ENCODE measurements around the gene SIDT1. TPM values are rescaled to one million over a fixed set of nuclear protein-coding genes. Genes with fewer than 3 reads are reported as not detected.
A peak's percentile ranks its signal among the peaks of the same experiment; 100 is the strongest.

SIDT1 gene
- polyA plus RNA-seq, 10 donors = 0.81 to 3.5 (median 2.1) TPM

DNA sequence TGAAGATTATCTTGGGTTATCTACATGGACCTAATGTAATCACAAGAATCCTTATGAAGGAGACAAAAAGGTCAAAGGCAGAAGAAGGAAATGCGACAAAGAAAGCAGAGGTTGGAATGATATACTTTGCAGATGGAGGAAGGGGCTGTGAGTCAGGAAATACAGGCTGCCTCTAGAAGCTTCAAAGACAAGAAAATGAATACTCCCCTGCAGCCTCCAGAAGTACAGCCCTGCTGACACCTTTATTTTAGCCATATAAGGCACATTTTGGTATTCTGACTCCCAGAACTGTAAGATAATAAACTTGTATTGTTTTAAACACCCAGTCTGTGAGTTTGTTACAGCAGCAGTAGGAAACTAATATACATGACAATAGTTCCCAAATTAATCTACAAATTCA is 58.6 kb downstream of the SIDT1 start:
- DNase-seq = no peak

GRCh38 chr3:113594066-113594465 is 61.7 kb downstream of the SIDT1 start:
- DNase-seq = no peak

DNA sequence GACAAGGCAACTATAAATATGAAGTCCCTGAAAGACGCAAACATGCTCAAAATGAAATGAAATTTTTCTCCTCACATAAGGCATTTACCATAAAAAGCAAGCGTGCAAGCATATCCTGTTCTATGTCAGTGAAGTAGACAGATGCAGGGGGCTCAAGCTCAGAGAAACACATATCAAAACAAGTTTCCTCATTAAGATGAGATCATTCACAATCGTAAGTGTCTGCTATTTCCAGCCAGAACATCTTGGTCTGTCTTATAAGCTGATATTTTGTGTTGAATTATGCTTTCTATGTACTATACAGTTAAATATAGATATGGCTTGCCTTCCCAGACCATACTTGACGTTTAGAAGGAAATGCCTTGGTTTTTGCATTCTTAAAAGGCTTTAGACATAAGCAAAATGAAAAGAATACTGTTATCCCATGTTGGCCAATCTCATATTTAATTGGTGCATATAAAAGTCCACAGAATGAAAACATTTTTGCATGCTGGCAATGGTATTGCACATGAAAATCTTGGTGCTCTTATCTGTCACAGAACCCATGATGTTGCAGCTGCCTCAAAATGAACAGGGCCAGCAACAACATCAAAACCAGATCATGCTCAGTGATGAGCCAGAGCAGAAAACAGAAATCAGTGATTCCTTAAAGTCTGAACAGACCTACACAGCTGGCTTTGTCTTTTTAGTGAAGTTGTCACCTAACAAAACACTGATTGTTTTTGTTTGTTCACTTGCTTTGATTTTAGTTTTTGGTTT is 65.4 kb downstream of the SIDT1 start:
- DNase-seq = no peak

- DNase-seq = peak in 2 of 3 donors; percentile 32 to 58
Observed at GRCh38 chr3:113600418-113601182, 68.2 kb downstream of the SIDT1 start.

GRCh38 chr3:113601240-113601639 is 68.9 kb downstream of the SIDT1 start:
- no peak for DNase-seq

GRCh38 chr3:113602256-113602655 is 69.9 kb downstream of the SIDT1 start:
- no peak for DNase-seq

- no peak for DNase-seq
Observed at GRCh38 chr3:113602836-113603235, 70.5 kb downstream of the SIDT1 start.

- DNase-seq = no peak
Observed at GRCh38 chr3:113606539-113607218, 74.3 kb downstream of the SIDT1 start.

- no peak for DNase-seq
Observed at GRCh38 chr3:113607219-113607596, 74.9 kb downstream of the SIDT1 start.

DNA sequence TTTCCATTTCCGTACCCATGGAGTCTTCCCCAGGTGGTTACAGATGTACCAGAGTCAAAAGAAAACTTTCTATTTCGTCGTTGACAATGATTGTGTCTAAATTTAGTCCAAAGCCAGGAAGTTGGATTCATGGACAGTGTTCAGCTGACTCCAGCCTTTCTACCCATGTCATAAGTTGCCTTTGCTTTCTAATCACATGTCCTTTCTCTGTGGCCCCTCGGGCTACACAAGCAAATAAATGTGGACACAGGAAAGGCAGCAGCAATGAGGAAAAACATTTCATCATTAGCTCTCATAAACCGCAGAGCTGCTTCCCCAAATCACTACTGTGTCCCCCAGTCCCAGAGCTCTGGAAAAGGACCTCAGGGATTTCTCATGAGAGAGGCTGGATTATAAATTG is 82.0 kb downstream of the SIDT1 start:
- DNase-seq = peak in 2 of 3 donors; percentile 20 to 52

- peak in 1 of 3 donors; percentile 20 for DNase-seq
Observed at GRCh38 chr3:113615976-113616375, 83.6 kb downstream of the SIDT1 start.

GRCh38 chr3:113617726-113618125 is 85.4 kb downstream of the SIDT1 start:
- DNase-seq = no peak

- no peak for DNase-seq
Observed at GRCh38 chr3:113620091-113620490, 87.7 kb downstream of the SIDT1 start.

GRCh38 chr3:113623324-113623723 is 91.0 kb downstream of the SIDT1 start:
- DNase-seq = peak in 1 of 3 donors; percentile 41

DNA sequence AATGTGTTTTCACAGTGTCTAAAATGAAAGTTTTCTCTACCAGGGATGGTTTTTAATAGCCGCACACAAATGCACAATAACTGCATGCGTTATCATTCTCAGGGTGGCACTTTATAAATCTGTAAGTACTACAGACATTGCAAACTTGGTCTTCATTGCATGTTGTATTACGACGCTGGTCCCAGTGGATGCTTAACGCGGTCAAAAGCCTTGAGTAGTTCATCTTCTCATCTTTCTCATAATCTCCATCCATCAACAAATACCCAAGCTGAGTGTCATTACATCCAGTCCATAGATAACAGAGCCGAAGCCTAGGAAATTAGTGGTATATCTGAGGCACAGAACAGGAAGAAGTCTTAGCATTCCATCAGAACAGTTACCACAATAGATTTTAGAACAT is 91.5 kb downstream of the SIDT1 start:
- no peak for DNase-seq

DNA sequence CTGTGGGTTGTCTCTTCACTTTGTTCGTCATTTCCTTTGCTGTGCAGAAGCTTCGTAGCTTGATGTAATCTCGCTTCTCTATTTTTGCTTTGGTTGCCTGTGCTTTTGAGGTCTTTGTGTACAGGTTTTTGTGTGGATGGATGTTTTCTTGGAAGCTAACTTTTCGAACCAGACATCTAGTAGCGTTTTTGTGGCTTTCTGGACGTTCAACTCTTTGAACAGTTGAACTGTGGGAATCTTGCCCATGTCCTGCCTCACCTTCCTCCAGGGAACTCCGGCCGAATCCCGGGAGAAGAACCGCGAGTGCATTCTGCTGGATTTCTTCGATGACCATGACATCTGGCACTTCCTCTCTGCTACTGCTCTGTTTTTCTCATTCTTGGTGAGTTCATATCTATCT is 93.5 kb downstream of the SIDT1 start:
- peak in 1 of 3 donors; percentile 58 for DNase-seq

DNA sequence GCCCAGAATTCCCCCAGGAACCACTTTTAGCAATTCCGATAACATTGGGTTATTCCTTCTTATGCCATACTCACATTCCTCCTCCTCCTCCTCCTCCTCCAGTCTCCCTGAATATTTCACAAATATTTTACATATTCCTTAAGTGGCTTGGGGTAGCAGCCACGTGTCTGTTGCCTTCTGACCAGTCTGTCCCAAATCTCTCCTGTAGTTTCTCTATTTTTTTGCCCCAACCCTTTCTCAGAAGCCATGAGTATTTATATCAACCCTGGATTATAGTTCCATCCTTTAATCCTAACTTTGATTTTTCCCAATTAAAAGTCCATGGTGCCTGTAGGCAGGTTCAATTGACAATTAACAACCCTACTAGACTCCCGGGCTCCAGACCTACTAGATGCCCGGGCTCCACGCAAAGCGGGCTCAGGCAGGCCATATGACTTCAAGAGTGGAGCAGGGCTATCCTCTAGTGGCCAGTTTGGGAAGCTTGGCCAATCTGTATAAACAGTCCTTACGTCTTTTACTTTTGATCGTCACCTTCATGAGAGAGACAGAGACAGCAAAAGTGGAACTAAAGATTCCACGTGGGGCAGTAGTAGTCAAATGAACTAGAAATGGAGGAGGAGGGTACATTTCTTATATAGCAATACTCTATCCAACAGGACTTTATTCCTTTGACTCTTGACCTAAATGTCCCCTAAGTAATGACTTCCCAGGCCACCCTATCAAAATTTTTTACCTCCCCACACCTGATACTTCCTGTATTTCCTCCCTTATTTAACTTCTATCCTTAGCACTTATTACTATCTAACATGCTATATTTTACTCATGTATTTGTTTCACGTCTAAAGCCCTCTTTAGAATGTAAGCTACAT is 94.4 kb downstream of the SIDT1 start:
- peak in 2 of 3 donors; percentile 51 to 77 for DNase-seq

DNA sequence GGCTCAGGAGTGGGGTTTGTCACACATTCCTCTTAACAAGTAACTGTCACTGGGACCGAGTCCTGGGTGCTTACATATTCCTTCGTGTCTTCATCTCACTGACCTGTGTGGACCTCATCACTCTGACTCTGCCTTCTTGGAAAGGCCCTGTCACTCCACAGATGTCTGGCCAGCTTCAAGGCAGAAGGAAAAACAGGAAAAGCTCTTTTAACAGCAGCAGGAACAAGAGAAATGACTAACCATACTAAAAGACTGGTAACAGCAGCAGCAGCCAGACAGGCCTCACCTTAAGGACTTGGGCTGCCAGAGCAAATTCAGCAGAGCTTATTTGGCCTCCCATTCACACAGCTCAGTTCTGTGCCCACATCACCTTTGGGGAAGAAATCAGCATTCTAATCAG is 96.0 kb downstream of the SIDT1 start:
- DNase-seq = peak in 1 of 3 donors; percentile 22

DNA sequence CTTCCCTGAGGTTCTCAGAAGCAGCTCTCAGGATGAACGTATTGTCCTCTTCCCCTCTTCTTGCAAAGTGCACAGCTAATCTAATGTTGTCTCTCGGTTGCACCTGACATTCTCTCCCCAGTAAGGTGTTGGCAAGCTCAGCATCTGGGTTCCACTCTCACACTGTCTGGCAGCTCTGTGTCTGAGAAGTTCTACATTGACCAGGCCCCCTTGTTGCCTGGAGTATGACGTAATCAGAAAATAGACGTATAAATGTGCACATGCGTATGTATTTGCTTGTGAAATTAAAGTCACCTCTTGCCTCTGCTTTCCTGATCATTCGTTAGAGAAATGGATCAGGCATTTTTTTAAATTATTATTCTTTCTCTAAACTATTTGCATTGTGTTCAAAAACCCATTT is 96.4 kb downstream of the SIDT1 start:
- DNase-seq = no peak

DNA sequence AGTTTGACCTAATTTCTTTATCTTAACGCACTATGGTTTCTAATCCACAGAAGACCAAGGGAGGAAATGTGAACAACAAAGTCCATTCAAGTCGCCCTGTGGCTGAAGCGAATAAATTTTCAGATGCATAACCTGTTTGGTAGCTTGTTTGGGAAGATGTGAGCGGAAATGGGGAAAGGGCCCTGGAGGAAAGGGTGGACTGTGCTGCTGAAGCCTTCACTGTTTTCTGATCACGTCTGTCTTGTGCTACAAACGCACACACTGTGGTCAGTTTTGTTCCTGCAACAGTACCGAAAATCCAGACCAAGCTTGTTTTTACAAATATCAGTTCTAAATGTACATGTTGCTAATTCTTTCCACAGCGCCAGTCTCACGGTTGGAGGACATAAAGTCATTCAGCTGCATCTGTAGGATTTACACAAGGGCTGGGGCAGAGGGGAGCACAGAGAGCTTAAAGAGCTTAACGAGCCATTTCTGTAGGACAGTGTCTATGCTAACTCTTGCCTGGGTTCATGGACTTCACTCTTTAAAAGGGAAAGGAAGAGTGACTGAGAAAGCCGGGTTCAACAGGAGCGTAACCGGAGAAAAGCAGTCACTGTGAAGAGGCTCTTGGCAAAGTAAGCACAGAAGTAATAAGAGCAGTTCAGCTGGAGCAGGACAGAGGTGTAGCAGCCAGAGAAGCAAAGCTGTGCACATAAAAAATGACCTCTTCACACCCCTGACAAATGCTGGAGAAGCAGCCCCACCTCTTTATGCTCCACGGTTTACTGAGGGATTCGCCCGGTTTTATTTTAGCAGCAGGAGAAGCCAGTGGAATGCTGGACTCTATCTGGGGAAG is 97.4 kb downstream of the SIDT1 start:
- peak; percentile 74 to 92 (median 79) for DNase-seq

Measured in muscle of back (tissue), 11 donors.